ENCODE measurements around the gene SLC6A12.

Gene SLC6A12

DNA sequence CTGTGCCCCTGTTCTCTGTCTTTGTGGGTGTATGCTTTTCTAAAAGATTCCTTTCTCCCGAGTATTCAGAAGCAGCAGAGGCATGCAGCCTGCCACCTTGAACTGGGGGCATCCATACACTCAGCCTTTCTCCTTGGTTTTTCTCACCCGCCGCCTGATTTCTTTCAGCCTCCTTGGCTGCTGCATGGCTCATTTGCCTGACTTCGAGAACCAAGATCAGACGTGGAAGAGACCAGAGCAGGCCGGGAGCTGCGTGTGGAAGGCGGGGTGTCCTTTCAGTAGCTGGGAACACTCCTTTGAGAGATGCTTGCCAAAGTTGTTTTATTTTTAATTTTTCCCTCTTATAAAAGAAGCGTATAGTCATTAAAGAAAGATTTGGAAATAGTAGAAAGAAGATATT is 53.1 kb downstream of the SLC6A12 start:
- DNase-seq = no peak

DNA sequence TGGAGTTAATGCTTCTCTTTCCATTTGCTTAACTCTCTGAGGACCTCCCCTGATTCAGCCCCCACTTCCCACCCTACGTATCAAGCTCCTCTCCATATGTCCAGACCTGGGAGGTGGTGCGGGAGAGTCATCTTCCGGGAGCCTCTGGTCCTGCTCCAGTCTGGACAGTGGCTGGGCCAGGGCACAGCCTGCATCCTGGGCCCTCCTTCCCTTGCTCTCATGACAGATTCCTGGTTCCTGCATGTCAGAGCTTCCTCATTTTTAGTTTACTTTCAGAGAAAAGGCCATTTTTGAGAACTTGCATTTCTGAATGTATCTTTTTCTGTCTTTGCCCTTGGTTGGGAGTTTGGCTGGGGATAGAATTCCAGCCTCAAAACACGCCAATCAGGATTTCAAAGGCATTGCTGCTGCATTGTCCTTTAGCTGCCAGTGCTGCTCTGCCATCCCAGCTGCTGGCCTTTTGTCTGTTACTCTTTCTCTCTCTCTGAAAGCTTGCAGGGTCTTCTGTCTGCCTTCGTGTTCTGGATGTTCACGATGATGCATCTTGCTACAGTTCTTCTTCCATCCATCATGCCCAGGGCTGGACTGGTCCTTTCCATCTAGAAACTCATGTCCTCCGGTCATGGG is 54.7 kb downstream of the SLC6A12 start:
- no peak for DNase-seq

DNA sequence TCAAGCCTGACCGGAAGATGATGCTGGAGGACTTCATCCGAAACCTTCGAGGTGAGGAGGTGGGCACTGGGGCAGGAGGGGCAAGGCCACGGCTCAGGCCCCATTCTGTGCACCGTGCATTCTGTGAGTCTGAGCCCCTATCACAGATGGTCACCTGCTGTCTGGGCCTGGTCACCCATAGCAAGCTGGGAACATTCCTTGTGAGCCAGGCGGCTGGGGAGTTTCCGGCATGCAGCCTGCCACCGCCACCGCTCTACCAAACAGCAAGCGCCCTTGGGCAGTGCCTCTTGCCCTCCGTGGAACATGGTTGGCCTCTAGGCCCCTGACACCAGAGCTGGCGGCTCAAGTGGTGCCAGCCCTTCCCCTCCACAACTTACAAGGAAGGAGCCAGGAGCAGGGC is 56.3 kb downstream of the SLC6A12 start:
- DNase-seq = no peak

DNA sequence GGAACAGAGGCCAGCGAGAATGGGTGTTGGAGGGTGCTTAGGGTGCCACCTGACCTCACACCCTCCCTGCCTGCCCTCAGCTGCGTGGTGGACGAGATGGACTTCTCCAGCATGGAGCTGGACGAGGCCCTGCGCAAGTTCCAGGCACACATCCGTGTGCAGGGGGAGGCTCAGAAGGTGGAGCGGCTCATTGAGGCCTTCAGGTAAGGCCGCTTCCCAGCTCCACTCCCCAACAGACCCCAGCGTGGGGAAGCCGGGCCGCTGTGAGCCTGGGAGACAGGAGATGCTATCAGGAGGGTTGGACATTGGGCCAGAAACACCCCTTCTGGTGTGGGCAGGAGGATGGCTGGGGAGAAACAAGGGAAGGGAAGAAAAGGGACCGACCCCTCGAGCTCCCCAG is 57.0 kb downstream of the SLC6A12 start:
- no peak for DNase-seq

DNA sequence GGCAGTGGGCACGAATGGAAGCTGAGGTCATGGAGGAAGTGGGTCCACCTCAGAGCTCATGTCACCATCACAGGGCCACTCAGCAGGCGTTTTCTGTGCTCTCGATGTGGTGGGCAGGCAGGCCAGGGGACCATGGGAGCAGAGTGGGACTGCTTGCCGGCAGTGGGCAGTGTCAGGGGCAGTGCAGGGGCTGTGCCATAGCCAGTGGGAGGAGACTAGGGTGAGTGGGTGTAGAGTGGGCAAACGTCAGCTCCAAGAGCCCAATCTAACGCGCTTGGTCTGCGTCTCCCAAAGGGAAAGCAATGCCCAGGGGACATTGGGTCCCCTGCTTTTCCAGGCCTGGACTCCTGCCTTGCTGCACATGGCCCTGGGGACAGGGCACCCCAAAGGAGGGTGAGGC is 58.3 kb downstream of the SLC6A12 start:
- no peak for DNase-seq

DNA sequence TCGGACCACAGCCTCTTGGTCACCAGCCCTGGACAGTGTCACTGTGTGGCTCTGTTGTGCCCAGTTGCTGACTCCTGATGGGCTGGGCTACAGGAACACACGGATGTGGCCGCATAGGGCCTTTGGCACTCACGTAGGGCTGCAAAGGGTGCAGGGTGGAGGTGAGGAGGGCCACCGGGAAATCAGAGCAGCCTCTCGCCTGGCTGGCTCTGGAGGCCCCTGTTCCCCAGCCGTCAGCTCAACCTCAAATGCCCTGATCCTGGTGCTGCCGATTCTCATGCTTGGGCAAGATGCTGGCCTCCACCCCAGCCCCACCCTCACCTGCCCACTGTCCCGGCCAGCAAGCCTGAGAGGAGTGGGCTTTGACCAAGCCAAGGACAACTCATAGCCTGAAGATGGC is 59.0 kb downstream of the SLC6A12 start:
- DNase-seq = no peak

DNA sequence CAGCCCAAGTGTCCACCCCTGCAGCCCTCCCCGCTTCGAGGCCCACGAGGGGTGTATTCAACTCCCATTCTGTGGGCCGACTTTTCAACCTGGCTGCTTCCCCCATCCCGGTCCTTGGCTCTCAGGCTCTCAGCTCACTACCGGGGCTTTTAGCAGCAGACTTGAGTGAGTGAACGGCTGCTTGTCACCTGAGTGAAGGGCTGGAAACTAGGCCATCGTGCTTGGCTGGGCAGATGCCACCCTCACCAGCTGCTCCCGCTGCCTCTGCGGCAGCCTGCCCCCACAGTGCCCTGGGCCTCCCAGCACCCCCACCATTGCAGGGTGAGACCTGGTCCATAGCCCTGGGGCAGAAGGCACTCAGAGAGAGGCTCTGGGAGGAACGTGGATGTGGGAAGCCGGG is 59.9 kb downstream of the SLC6A12 start:
- no peak for DNase-seq

DNA sequence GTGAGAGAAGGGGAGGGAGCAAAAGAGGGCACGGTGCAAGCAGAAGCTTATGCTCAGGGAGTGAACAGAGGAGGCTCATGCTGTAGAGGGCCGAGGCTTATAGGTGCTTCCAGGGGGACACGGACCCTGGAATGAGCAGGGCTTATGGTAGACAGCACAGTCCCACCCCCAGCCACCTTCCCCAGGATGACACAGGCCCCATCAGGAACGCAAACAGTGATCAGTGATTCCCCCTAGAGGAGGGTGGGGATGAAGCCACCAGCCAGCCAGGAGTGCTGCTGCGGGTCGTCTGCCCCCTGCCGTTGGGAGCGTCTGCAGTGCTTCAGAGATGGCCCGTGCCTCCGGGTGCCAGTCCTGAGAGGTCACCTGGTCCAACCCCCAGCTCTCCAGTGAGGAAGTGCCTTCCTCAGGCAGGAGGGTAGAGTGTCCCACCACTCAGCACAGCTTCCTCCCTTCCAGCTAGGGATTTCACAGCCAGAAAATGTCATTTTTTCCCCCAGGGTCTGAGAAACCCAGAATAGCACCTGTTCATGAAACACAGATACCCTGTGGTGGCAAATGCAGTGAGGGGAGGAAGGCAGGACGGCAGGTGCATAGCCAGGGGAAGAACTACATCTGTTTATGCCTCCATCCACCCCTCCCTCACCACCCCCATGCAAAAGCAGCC is 60.7 kb downstream of the SLC6A12 start:
- peak; percentile 30 for DNase-seq

DNA sequence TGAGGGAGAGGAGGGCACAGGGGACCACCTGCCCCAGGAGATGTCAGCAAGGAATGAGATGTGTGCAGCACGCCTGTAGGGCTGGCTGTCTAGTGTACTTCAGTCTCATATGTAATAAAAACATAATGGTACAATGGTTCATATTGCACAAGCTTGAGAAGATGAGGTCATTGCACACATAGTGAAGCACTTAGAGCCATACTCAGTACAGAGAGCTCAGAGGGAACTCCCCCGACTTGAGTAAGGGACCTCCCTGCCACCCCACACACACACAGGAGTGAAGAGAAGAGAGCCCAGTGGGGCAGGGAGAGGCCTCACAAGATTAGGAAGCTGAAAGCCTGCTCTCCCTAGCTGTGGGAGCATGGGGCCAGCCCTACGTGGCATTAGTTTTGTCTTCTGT is 61.5 kb downstream of the SLC6A12 start:
- no peak for DNase-seq

DNA sequence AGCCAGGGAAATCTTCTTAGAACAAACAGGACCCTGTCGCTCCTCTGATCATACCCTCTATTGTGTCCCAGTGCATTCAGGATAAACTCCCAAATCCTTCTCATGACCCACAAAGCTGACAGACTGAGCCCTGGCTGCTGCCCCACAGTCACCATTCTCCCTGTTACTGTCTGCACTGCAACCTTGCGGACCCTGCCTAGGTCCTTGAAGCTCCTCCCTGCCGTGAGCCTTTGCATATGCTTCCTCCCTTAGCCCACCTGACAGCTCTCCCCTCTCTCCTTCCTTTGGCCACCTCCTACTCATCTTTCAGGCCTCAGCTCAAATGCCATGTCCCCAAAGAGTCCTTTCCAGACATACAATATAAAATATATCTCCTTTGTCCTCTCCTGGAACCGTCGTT is 62.4 kb downstream of the SLC6A12 start:
- no peak for DNase-seq

DNA sequence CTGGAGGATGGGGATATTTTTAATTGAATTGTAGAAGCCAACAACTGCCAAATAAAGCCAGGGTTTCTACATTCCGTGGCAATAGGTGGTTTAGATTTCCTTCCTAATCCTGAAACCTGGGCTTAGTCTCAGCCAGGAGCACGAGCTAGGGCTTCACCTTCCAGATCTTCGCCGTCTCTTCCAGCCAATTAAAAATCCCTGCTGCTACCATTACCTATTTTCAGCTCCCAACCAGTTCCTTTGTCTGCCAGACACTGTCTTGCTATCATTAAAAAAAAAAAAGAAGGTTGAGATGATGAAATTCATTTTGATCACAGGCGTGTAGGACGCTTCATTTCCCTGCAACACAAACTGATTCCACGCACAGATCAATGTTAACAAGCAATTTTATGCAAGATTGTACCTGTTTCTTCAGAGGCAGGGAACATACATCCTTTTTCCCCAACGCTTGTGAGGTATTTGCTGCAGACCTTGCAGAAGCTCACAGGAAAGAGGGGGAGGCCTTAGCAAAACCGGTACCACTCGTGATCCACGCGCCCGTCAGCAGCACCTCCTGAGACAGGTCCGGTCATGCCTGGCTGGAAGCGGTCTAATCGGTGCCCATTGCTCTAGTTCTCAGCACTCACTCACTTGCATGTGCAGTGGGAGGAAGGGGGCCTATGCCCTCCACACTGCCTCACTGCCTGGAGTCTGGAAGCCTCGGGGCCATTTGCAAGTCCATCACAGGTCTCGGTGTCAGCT is 65.1 kb downstream of the SLC6A12 start:
- no peak for DNase-seq

DNA sequence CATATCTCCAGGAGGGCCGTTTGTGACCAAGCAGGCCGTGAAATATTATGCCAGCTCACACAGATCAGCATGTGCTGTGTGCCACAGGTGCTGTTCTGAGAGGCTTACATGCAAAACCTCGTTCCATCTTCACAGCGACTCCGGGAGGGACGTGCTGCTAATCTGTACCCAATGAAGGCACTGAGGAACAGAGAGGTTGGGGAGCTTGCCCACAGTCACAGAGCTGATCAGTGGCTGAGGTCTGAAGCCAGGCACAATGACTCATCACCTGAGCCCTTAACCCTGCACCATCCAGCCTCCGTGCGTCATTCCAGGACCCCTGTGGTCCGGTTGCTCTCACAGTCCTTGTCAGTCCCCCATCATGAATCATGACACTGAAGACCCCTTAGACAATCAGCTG is 66.7 kb downstream of the SLC6A12 start:
- no peak for DNase-seq

DNA sequence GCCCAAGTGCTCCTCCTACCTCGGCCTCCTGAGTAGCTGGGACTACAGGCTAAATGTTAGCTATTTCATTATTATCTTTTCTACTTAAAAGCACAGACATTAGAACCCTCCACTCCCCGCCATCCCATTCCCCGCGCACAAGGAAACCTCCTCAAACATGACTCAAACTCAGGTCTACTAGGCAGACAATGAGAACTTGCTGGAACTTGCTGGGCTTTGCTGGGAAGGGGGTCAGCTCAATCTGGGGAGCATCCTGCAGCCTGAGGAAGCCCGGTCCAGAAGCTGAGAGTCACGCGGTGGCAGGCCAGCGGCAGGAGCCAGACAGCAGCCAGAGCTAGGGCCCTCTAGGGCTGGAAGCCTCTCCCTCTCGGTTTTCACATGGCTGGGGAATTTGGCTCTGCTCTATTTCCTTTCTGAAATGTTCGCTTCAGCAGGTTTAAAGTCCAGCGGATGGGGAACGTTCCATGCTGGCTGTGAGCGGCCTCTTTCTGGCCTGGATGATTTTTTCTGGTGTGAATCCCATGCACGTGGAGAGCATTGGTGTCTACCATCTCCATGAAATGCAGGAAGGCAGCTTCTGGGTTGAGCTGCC is 68.5 kb downstream of the SLC6A12 start:
- no peak for DNase-seq

DNA sequence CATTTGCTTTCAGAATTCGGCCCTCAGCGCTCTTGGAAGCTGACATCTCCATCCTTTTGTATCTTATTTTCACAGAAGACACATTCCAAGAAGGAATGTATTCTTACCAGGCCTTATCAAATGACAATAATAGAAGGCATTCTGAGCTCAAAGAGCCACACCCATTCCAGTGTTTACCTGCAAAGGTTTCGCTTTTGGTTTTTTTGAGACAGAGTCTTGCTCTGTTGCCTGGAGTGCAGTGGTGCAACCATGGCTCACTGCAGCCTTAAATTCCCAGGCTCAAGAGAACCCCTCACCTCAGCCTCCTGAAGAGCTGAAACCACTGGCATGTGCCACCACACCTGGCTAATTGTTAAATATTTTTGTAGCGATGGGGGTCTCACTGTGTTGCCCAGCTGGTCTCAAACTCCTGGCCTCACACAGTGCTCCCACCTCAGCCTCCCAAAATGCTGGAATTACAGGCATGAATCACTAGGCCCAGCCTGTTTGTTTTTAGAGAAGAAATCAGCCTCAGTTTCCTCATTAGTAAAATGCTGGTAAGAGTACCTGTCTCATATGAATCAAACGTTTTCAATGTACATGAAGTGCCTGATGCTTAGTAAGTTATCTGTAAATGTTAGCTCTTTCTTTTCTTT is 69.2 kb downstream of the SLC6A12 start:
- no peak for DNase-seq

DNA sequence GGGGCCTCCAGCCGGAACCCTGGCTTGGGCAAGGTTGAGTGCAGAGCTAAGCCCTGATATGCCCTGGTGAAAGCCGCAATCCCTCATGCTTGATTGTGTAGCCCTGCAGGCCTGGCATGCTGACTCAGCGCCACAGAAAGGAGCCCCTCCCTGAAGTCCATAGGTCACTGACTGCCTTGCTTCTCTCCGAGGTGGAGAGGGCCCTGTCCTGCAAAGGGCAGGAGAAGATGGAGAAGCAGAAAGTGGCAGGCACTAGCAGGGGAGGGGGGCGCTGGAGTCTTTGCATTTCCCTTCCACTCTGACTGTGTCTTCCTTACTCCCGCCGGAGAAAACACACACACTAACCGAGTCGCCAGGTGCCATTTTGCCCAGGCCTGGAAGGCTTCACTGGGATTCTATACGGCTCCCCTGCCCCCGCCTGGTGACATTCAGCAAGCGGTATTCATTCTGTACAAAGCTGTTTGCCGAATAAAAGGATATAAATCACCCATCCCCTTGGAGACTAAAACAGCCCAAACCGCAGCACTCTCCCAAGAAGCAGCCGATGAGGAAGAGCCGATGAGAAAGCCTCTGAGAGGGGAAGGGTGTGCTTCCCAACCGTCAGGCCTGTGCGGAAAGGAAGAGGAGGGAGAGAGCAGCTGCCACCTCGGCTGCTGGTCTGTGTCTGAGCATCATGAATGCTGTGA is 69.8 kb downstream of the SLC6A12 start:
- DNase-seq = no peak

DNA sequence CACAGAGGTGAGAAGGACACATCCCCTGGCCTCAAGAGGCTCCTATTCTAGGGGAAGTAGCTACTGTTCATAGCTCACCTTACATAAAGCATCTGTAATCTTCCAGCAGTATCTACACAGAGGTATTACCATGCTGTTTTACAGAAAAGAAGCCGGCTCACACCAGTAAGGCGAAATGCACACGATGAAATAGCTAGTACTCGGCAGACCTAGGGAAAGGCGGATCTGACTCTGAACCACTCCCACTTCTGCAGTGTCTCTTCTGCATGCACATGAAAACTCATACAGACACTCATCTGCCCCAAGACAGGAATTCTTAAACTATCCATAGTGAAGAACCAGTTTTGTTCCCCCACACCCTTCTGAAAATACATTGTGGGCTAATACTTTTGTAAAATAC is 73.8 kb downstream of the SLC6A12 start:
- no peak for DNase-seq

Data from activated T-cell treated with anti-CD3 and anti-CD28 coated beads for 4 hours (primary cell).